HUES48 (cell line): Measurements from ENCODE around the gene ARL5C.

Experiments used
- H3K27ac ChIP-seq: one replicate; pipeline ENCODE4 v1.7.0; 2013; ENCODE audit warnings: low read depth, low read length, inconsistent platforms
- H3K27me3 ChIP-seq: 2 replicates; pipeline ENCODE4 v1.6.1; 2013; ENCODE audit warnings: mild to moderate bottlenecking, low read length; ENCODE audit not compliant: control insufficient read depth, insufficient read depth
- H3K36me3 ChIP-seq: 2 replicates; pipeline ENCODE4 v1.6.1; 2013; ENCODE audit warnings: low read length; ENCODE audit not compliant: control insufficient read depth, insufficient read depth
- H3K4me1 ChIP-seq: 2 replicates; pipeline ENCODE4 v1.6.1; 2013; ENCODE audit warnings: mild to moderate bottlenecking, low read length; ENCODE audit not compliant: control insufficient read depth, insufficient read depth
- H3K4me3 ChIP-seq: 2 replicates; pipeline ENCODE4 v1.5.1; 2013; ENCODE audit warnings: mild to moderate bottlenecking, low read depth, low read length
- H3K9ac ChIP-seq: 2 replicates; pipeline ENCODE4 v1.6.1; 2013; ENCODE audit warnings: mild to moderate bottlenecking, low read depth, low read length, moderate library complexity
- H3K9me3 ChIP-seq: 2 replicates; pipeline ENCODE4 v1.6.1; 2013; ENCODE audit warnings: low read length; ENCODE audit not compliant: control insufficient read depth, insufficient read depth

ARL5C gene

DNA sequence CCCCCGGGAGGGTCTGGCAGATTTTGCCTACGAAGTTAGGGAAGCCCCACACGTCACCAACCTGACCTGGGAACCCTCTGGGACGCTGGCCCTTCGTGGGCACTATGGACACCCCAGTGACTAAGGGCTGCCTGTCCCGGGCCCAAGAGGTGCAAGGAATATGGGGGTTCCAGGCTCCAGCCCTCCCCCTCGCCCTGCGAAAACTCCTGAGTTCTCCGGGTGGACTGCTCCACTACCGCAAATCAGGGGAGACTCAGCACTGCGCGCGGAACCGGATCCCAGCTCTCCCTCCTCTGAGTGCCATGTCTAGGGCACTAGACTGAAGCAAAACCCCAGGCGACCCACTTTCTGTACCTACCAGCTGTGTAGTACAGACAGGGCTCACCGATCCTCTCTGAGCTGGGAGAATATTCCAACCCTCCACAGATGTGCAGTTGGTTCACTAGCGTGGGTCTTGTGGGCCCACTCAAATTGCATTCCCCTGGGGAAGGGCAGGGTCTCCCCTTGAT, at the start of gene ARL5C:
ARL5C (minus strand) TSS at position 321 of the 509 bp plus-strand sequence. CDS start 401 bp downstream, outside the sequence.
- H3K27ac ChIP-seq = no peak within 1 kb of the TSS
- H3K9me3 ChIP-seq = no peaks in the 10 kb centered on the region
- peaks cover 10% of the 10 kb centered on the region; the same call in 1 of the 2 replicates for H3K4me1 ChIP-seq
- peak within 1 kb of the TSS; percentile 84 for H3K4me3 ChIP-seq
- H3K27me3 ChIP-seq = peaks cover 28% of the 10 kb centered on the region
- H3K9ac ChIP-seq = no peak within 1 kb of the TSS
- H3K36me3 ChIP-seq = no peaks in the 10 kb centered on the region

GRCh38 chr17:39213852-39214251, 47.9 kb upstream of the ARL5C start:
- H3K36me3 ChIP-seq = no peaks in the 10 kb centered on the region
- H3K4me1 ChIP-seq = peaks cover 7% of the 10 kb centered on the region
- no peak overlapping the region for H3K27ac ChIP-seq
- H3K9ac ChIP-seq = no peak overlapping the region
- no peaks in the 10 kb centered on the region for H3K9me3 ChIP-seq
- H3K4me3 ChIP-seq = no peak overlapping the region
- peaks cover 20% of the 10 kb centered on the region for H3K27me3 ChIP-seq

DNA sequence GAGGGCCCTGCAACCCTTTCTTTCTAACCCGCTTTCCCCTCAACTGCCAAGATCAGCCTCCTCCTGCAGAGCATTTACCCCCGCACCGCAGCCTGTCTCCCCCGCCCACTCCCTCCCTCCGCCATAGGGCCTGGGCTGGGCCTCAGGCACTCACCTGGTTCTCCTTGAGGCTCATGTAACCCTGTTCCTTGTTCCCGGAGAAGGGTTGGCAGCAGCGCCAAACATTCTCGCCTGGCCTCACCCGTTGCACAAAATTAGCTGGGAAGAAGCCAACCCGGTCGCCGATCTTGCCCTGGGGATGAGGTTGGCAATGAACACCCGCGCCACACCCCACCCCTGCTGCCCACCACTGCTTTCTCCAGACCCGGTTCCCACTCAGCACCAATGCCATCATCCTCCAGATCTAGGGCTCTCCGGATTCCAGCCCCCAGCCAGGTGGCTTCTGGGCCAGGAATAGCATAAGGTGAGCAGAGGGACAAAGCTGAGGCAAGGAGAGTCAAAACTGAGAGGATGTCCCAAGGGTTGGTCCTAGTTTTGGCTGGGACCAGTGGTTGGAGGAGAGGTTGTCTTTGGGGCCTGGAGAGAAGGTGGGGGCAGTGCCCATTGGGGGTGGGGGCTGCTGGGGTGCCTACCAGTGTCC, 47.0 kb upstream of the ARL5C start:
- no peak overlapping the region for H3K27ac ChIP-seq
- H3K27me3 ChIP-seq = peaks cover 11% of the 10 kb centered on the region
- H3K4me3 ChIP-seq = no peak overlapping the region
- H3K9me3 ChIP-seq = no peaks in the 10 kb centered on the region
- no peaks in the 10 kb centered on the region for H3K36me3 ChIP-seq
- H3K9ac ChIP-seq = no peak overlapping the region
- peaks cover 12% of the 10 kb centered on the region for H3K4me1 ChIP-seq

GRCh38 chr17:39212195-39212810, 46.3 kb upstream of the ARL5C start:
- Histone ChIP-seq H3K9me3 (no peaks in the 10 kb centered on the region), H3K27ac (no peak overlapping the region), H3K9ac (no peak overlapping the region), H3K4me3 (no peak overlapping the region), H3K4me1 (peaks cover 14% of the 10 kb centered on the region), H3K36me3 (no peaks in the 10 kb centered on the region), H3K27me3 (peaks cover 7% of the 10 kb centered on the region)

DNA sequence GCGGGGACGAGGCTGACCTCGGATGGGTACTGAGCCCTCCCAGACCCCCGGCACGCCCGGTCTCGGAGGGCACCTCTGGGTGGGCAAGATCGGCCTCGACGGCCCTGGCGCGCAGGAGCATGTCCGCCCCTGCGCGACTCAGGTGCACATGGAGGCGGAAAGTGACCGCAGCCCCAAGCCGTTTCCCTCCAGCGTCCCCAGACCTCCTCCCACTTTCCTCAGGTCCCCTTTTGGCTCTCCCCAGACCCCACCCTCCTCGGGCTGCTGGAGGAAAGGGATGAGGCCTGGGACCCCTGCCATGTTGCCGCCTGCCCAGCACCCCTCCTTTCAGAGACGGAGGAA, 44.1 kb upstream of the ARL5C start:
- H3K9me3 ChIP-seq = no peaks in the 10 kb centered on the region
- H3K4me3 ChIP-seq = peak overlapping the region; percentile 52
- H3K27ac ChIP-seq = no peak overlapping the region
- peaks cover 4% of the 10 kb centered on the region; the same call in 1 of the 2 replicates for H3K27me3 ChIP-seq
- no peak overlapping the region for H3K9ac ChIP-seq
- peaks cover 15% of the 10 kb centered on the region for H3K4me1 ChIP-seq
- H3K36me3 ChIP-seq = peaks cover 2% of the 10 kb centered on the region

GRCh38 chr17:39209317-39210092, 43.5 kb upstream of the ARL5C start:
- no peak overlapping the region for H3K9ac ChIP-seq
- H3K27ac ChIP-seq = no peak overlapping the region
- H3K9me3 ChIP-seq = no peaks in the 10 kb centered on the region
- H3K4me3 ChIP-seq = peak overlapping the region; percentile 52
- peaks cover 15% of the 10 kb centered on the region for H3K4me1 ChIP-seq
- peaks cover 8% of the 10 kb centered on the region for H3K36me3 ChIP-seq
- peaks cover 4% of the 10 kb centered on the region; the same call in 1 of the 2 replicates for H3K27me3 ChIP-seq

DNA sequence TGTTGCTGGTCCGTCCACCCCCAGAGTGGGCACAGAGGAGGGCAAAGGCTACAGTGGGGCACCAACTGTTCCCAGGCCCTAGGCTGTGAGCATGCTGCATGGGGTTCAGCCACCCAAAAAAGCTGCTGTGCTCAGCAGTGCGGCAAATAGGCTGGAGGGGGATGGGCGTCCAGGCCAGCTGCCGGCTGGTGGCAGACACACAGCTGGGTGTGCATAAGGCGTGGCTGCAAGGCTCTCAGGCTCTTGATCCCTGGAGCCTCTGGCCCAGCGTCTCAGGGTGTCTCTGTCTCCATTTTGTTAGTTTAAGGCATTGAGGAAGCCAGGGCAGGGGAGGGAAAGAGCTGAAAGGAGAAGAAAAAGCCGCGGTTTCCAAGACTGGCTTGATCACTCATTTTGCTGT, 42.9 kb upstream of the ARL5C start:
- Histone ChIP-seq H3K9ac (no peak overlapping the region), H3K9me3 (no peaks in the 10 kb centered on the region), H3K4me3 (no peak overlapping the region), H3K4me1 (peaks cover 15% of the 10 kb centered on the region), H3K27ac (no peak overlapping the region), H3K27me3 (peaks cover 4% of the 10 kb centered on the region; the same call in 1 of the 2 replicates), H3K36me3 (peaks cover 14% of the 10 kb centered on the region)

DNA sequence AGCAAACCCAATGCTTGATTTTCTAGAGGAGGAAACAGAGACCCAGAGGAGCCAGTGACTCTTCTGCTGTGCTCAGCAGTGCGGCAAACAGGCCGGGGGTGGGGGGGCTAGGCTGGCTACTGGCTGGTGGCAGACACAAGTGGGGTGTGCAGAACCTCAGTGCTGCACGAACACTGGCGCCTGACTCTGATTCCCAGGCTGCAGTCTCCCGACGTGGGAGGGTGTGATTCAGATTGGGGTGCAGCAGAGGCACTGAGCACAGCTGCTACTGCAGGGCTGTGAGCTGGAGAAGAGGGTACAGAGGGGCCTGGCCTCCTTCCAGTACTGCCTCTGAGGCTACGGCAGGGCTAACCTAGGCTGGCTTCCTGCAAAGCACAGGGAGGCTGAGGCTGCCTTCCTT, 42.2 kb upstream of the ARL5C start:
- no peak overlapping the region for H3K9ac ChIP-seq
- H3K36me3 ChIP-seq = peaks cover 22% of the 10 kb centered on the region
- peaks cover 4% of the 10 kb centered on the region; the same call in 1 of the 2 replicates for H3K27me3 ChIP-seq
- peaks cover 15% of the 10 kb centered on the region for H3K4me1 ChIP-seq
- H3K4me3 ChIP-seq = no peak overlapping the region
- no peaks in the 10 kb centered on the region for H3K9me3 ChIP-seq
- no peak overlapping the region for H3K27ac ChIP-seq

DNA sequence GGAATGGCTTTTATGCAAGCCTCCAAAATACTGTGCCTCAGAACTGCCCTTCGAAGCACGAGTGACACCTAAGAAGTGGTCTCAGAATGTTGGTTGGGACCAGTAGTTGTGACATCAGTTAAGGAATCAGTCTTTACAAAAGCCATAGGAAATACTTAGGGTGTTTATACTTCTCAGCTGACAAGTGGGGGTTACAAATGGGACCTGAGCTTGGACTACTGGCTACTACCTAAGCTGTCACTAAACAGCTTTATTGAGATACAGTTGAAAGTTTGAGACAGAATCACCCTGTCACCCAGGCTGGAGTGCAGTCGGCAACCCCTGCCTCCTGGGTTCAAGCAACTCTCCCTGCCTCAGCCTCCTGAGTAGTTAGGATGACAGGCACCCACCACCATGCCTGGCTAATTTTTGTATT, 39.2 kb upstream of the ARL5C start:
- H3K4me3 ChIP-seq = no peak overlapping the region
- no peaks in the 10 kb centered on the region for H3K9me3 ChIP-seq
- peaks cover 45% of the 10 kb centered on the region for H3K36me3 ChIP-seq
- peaks cover 3% of the 10 kb centered on the region; the same call in 1 of the 2 replicates for H3K27me3 ChIP-seq
- H3K27ac ChIP-seq = no peak overlapping the region
- H3K4me1 ChIP-seq = peaks cover 20% of the 10 kb centered on the region
- no peak overlapping the region for H3K9ac ChIP-seq

DNA sequence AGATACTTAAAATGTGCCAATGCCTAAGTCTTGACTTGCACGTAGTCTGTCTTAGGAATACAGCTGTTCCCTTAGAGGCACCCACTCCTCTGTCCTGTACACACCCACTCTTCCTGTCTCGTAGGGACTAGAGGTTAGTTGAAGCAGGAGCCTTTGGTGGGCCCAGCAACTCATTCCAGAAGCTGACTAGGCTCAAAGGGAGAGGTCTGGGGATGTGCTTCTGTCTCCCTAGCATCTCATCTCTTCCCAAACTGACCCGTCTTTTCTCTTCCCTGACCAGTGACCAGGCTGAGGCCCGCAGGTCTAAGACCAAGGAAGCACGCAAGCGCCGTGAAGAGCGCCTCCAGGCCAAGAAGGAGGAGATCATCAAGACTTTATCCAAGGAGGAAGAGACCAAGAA, 38.3 kb upstream of the ARL5C start:
- Histone ChIP-seq H3K9me3 (no peaks in the 10 kb centered on the region), H3K27ac (no peak overlapping the region), H3K9ac (no peak overlapping the region), H3K36me3 (peaks cover 45% of the 10 kb centered on the region), H3K4me3 (no peak overlapping the region), H3K4me1 (peaks cover 16% of the 10 kb centered on the region), H3K27me3 (no peaks in the 10 kb centered on the region; the same call in 1 of the 2 replicates)
